Measurements from ENCODE around the gene SFSWAP. TPM values are rescaled to one million over a fixed set of nuclear protein-coding genes. Genes with fewer than 3 reads are reported as not detected.

The SFSWAP gene
- total RNA-seq, 1 donor: 31.1 TPM

DNA sequence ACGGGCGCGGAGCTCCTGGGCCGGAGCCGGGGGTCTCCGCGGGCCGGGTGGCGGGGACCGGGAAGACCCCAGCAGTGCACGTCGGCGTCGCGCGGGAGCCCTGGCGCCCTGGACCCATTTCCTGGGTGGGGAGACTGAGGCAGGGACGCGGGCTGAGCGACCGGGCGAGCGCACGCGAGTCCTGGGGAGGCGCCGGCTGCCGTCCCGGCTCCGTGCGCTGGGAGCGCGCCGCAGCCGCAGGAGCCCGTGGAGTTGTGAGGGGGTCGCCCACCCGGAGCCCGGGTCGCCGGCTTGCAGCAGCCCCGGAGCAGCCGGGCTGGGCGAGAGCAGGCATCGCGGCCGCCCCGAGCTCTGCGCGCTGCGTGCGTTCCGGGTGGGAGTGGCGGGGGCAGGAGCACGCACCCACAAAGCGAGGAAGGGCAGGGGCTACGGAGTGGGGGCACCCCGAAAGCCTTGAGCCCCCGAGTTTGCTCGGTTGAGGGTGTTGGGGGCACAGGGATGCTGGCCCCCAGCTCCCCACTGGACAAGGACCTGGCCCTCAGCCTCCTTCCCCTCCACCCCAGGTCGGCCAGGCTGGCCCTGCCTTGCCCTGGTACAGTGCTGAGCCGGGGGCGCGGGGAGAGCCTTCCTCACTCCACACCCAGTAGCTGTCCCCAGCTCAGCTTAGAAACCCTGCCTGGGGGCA is 117.9 kb downstream of the SFSWAP start:
- TF ChIP-seq, protein P1, sequence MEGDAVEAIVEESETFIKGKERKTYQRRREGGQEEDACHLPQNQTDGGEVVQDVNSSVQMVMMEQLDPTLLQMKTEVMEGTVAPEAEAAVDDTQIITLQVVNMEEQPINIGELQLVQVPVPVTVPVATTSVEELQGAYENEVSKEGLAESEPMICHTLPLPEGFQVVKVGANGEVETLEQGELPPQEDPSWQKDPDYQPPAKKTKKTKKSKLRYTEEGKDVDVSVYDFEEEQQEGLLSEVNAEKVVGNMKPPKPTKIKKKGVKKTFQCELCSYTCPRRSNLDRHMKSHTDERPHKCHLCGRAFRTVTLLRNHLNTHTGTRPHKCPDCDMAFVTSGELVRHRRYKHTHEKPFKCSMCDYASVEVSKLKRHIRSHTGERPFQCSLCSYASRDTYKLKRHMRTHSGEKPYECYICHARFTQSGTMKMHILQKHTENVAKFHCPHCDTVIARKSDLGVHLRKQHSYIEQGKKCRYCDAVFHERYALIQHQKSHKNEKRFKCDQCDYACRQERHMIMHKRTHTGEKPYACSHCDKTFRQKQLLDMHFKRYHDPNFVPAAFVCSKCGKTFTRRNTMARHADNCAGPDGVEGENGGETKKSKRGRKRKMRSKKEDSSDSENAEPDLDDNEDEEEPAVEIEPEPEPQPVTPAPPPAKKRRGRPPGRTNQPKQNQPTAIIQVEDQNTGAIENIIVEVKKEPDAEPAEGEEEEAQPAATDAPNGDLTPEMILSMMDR (IDR thresholded peaks at IDR 0.05; ENCODE audit: extremely low read depth, low read depth, low read length): no peak
- Histone ChIP-seq H3K27ac (ENCODE audit: low read depth, low read length) (no peak overlapping the region), H3K27me3 (ENCODE audit: insufficient read depth, low read length) (peaks cover 6% of the 10 kb centered on the region), H4K20me1 (ENCODE audit: insufficient read depth, low read length) (no peaks in the 10 kb centered on the region), H2AFZ (ENCODE audit: low read length) (peak overlapping the region; percentile 37), H3K9me3 (ENCODE audit: low read depth, low read length) (no peaks in the 10 kb centered on the region), H3K79me2 (ENCODE audit: insufficient read depth, low read length) (no peaks in the 10 kb centered on the region), H3K4me3 (ENCODE audit: insufficient read depth, low read length) (peak overlapping the region; percentile 70), H3K4me1 (ENCODE audit: insufficient read depth, low read length) (peaks cover 15% of the 10 kb centered on the region), H3K36me3 (ENCODE audit: insufficient read depth, low read length) (no peaks in the 10 kb centered on the region), H3K4me2 (ENCODE audit: insufficient read depth, low read length) (peak overlapping the region; percentile 86)
- peak; percentile 82 for DNase-seq (ENCODE audit: insufficient read length, low spot score, missing footprints)

DNA sequence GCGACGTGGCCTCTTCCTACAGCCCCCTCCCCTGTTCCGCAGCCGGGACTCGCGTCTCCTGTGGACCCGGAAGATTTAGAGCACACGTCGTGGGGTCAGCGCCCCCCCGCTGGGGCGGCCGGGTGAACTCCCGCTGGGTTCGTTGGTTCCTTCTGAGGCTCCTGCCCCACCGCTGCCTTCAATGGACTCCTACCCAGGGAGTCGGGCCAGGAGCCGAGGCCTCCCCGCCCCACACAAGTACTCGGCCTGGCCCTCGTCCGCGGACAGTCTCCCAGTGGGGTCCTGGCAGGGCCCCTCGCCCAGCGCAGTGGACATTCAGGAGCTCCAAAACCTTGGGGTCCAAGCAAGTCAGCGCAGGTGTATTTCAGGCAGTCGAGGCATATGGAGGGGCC is 118.5 kb downstream of the SFSWAP start:
- no peak overlapping the region for H3K27ac ChIP-seq (ENCODE audit: low read depth, low read length)
- H2AFZ ChIP-seq (ENCODE audit: low read length): peak overlapping the region; percentile 37
- TF ChIP-seq, protein P1 (IDR thresholded peaks at IDR 0.05; ENCODE audit: extremely low read depth, low read depth, low read length): no peak
- no peaks in the 10 kb centered on the region for H3K36me3 ChIP-seq (ENCODE audit: insufficient read depth, low read length)
- H4K20me1 ChIP-seq (ENCODE audit: insufficient read depth, low read length): no peaks in the 10 kb centered on the region
- no peaks in the 10 kb centered on the region for H3K9me3 ChIP-seq (ENCODE audit: low read depth, low read length)
- H3K4me2 ChIP-seq (ENCODE audit: insufficient read depth, low read length): peak overlapping the region; percentile 86
- H3K4me1 ChIP-seq (ENCODE audit: insufficient read depth, low read length): peaks cover 15% of the 10 kb centered on the region
- peak; percentile 76 for DNase-seq (ENCODE audit: insufficient read length, low spot score, missing footprints)
- H3K27me3 ChIP-seq (ENCODE audit: insufficient read depth, low read length): peaks cover 6% of the 10 kb centered on the region
- peak overlapping the region; percentile 70 for H3K4me3 ChIP-seq (ENCODE audit: insufficient read depth, low read length)
- H3K79me2 ChIP-seq (ENCODE audit: insufficient read depth, low read length): no peaks in the 10 kb centered on the region

DNA sequence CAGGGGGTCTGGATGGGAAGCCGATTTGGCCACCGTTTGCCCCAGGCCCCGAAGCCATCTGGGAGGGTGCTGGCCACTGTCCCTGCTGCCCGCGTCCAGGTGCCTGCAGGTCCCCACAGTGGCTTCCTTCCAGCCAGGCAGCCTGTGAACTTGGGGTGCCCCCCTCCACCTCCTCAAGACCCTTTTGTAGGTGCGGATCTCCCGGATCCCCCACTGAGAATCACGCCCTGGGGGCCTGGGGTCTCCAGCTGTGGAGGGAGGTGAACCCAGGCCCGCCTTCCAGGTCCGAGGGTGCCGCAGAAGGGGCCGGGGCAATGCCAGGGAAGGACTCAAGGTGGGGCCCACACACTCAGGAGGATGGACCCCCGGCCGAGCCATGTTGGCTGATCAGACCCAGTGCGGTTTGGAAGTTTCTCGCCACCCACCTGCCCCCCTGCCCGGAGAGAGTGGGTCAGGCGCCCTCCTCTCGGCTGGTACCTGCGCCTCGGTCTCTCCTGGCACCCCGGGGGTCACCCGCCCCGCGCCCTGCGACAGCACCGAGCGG is 119.0 kb downstream of the SFSWAP start:
- Histone ChIP-seq H3K27me3 (ENCODE audit: insufficient read depth, low read length) (peaks cover 6% of the 10 kb centered on the region), H4K20me1 (ENCODE audit: insufficient read depth, low read length) (no peaks in the 10 kb centered on the region), H3K4me3 (ENCODE audit: insufficient read depth, low read length) (peak overlapping the region; percentile 70), H3K27ac (ENCODE audit: low read depth, low read length) (no peak overlapping the region), H2AFZ (ENCODE audit: low read length) (no peak overlapping the region), H3K4me2 (ENCODE audit: insufficient read depth, low read length) (peak overlapping the region; percentile 86), H3K4me1 (ENCODE audit: insufficient read depth, low read length) (peaks cover 15% of the 10 kb centered on the region), H3K9me3 (ENCODE audit: low read depth, low read length) (no peaks in the 10 kb centered on the region), H3K79me2 (ENCODE audit: insufficient read depth, low read length) (no peaks in the 10 kb centered on the region), H3K36me3 (ENCODE audit: insufficient read depth, low read length) (no peaks in the 10 kb centered on the region)
- peak; percentile 80 for DNase-seq (ENCODE audit: insufficient read length, low spot score, missing footprints)
- TF ChIP-seq, protein P1 (IDR thresholded peaks at IDR 0.05; ENCODE audit: extremely low read depth, low read depth, low read length): no peak

DNA sequence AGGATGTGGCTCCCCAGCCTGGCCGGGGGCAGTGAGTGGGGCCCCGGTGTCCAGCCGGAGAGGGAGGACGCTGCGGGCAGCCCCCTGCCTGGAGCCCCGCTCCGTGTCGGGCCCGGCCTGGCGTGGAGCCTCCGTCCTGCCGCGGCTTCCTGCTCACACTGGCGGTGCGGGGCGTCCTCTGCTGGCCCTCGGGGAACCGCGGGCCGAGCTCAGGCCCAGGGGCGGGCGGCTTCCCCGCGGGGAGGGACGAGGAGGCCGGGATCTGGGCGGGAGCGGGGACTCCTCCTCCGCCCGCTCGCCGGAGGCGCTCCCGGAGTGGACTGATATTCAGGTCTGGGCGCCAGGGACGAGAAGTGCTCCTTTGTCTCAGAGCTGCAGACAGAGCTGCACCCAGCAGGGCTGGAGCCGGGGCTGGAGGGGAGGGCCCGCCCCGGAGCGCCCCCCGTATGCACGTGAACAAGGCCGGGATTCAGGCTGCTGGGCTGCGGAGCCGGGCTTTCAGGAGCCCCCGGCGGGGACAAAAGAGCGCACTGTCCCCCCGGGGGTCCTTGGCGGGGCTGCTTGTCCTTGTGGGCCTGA is 119.5 kb downstream of the SFSWAP start:
- no peaks in the 10 kb centered on the region for H3K79me2 ChIP-seq (ENCODE audit: insufficient read depth, low read length)
- peak overlapping the region; percentile 20 for H2AFZ ChIP-seq (ENCODE audit: low read length)
- H3K27ac ChIP-seq (ENCODE audit: low read depth, low read length): no peak overlapping the region
- peaks cover 14% of the 10 kb centered on the region for H3K4me1 ChIP-seq (ENCODE audit: insufficient read depth, low read length)
- H3K4me3 ChIP-seq (ENCODE audit: insufficient read depth, low read length): peak overlapping the region; percentile 70
- H3K27me3 ChIP-seq (ENCODE audit: insufficient read depth, low read length): peaks cover 6% of the 10 kb centered on the region
- TF ChIP-seq, protein P1 (IDR thresholded peaks at IDR 0.05; ENCODE audit: extremely low read depth, low read depth, low read length): peak; percentile 54
- H3K36me3 ChIP-seq (ENCODE audit: insufficient read depth, low read length): no peaks in the 10 kb centered on the region
- H3K4me2 ChIP-seq (ENCODE audit: insufficient read depth, low read length): peak overlapping the region; percentile 86
- no peaks in the 10 kb centered on the region for H4K20me1 ChIP-seq (ENCODE audit: insufficient read depth, low read length)
- H3K9me3 ChIP-seq (ENCODE audit: low read depth, low read length): no peaks in the 10 kb centered on the region
- DNase-seq (ENCODE audit: insufficient read length, low spot score, missing footprints): peak; percentile 99

Measured in osteoblast (primary cell).